H1 (cell line): ENCODE measurements around the gene PRSS8. TPM values are rescaled to one million over a fixed set of nuclear protein-coding genes. Genes with fewer than 3 reads are reported as not detected.

Source experiments
- CTCF ChIA-PET: fragments of 300-600 bp; sonication (Branson Sonifier 250); formaldehyde crosslinking; loops from one replicate; lab custom pipeline; 2021; ENCODE audit not compliant: partially characterized antibody; lab: Charles Lee
- POLR2A ChIA-PET: fragments of 300-600 bp; sonication (Branson Sonifier 250); formaldehyde crosslinking; loops from one replicate; lab custom pipeline; 2021; ENCODE audit warnings: inconsistent platforms; ENCODE audit not compliant: partially characterized antibody; lab: Charles Lee
- DNase-seq, 2 experiments: peaks; one replicate each; pipeline versions ENCODE4 v3.0.0 to v3.0.0-alpha.2; 2010 to 2022; ENCODE audit warnings: low spot score in 2 of 2, low read depth in 1 of 2, mixed read lengths in 1 of 2
- FAIRE-seq: peaks from 2 replicates; lab custom pipeline; 2011; peaks lifted over from hg19 to GRCh38; lab: Jason Lieb, UNC
- H2AFZ ChIP-seq: 2 replicates; pipeline ENCODE4 v1.8.1; 2012; ENCODE audit warnings: low read length, inconsistent platforms
- H2AK5ac ChIP-seq: 2 replicates; pipeline ENCODE4 v1.6.1; 2013; ENCODE audit warnings: low read depth, low read length
- H2BK120ac ChIP-seq: replicated peaks from 2 replicates; pipeline ENCODE3; 2013; ENCODE audit warnings: low read depth, low read length, inconsistent platforms
- H2BK12ac ChIP-seq: 2 replicates; pipeline ENCODE4 v1.6.1; 2013; ENCODE audit warnings: low read depth, low read length
- H2BK15ac ChIP-seq: 2 replicates; pipeline ENCODE4 v1.6.1; 2013; ENCODE audit warnings: low read length
- H2BK20ac ChIP-seq: 2 replicates; pipeline ENCODE4 v1.6.1; 2013; ENCODE audit warnings: low read length
- H2BK5ac ChIP-seq: 2 replicates; pipeline ENCODE4 v1.6.1; 2013; ENCODE audit warnings: low read depth, low read length
- H3K14ac ChIP-seq: 2 replicates; pipeline ENCODE4 v1.6.1; 2013; ENCODE audit warnings: inconsistent platforms; ENCODE audit not compliant: insufficient read length
- H3K18ac ChIP-seq: 2 replicates; pipeline ENCODE4 v1.6.1; 2013; ENCODE audit warnings: low read length; ENCODE audit errors: extremely low read depth
- H3K23ac ChIP-seq: 2 replicates; pipeline ENCODE4 v1.6.1; 2013; ENCODE audit warnings: inconsistent platforms; ENCODE audit not compliant: insufficient read length
- H3K23me2 ChIP-seq: 2 replicates; pipeline ENCODE4 v1.6.1; 2013; ENCODE audit warnings: low read depth, low read length
- H3K27ac ChIP-seq: 2 replicates; pipeline ENCODE4 v1.6.1; 2011; ENCODE audit warnings: low read depth, low read length, inconsistent platforms
- H3K27me3 ChIP-seq, 4 experiments: replicated peaks in 1 of 4; 1 replicate in 1 of 4; 2 replicates in 3 of 4; pipeline versions ENCODE4 v1.6.1 to v1.8.1; 2011 to 2013; ENCODE audit warnings: low read length in 3 of 4, mild to moderate bottlenecking in 3 of 4, inconsistent platforms in 2 of 4, mixed read lengths in 2 of 4, moderate library complexity in 1 of 4; ENCODE audit not compliant: control insufficient read depth in 3 of 4, insufficient read depth in 3 of 4; ENCODE audit errors: extremely low read depth in 1 of 4
- H3K36me3 ChIP-seq, 4 experiments: 2 replicates each; pipeline versions ENCODE4 v1.6.1 to v1.8.1; 2011 to 2013; ENCODE audit warnings: mild to moderate bottlenecking in 4 of 4, low read length in 3 of 4, moderate library complexity in 2 of 4, control low read depth in 1 of 4, inconsistent platforms in 1 of 4; ENCODE audit not compliant: insufficient read depth in 4 of 4, control insufficient read depth in 2 of 4
- H3K4ac ChIP-seq: replicated peaks from 2 replicates; pipeline ENCODE3; 2013; ENCODE audit warnings: low read length, low read depth, mixed read lengths, inconsistent platforms; ENCODE audit not compliant: insufficient read length
- H3K4me1 ChIP-seq, 4 experiments: replicated peaks in 1 of 4; 1 replicate in 1 of 4; 2 replicates in 3 of 4; pipeline versions ENCODE4 v1.6.1 to v1.8.1; 2011 to 2013; ENCODE audit warnings: low read length in 3 of 4, inconsistent platforms in 2 of 4, mixed read lengths in 1 of 4; ENCODE audit not compliant: insufficient read depth in 4 of 4, control insufficient read depth in 3 of 4
- H3K4me2 ChIP-seq, 2 experiments: 2 replicates each; pipeline versions ENCODE4 v1.6.1 to v1.8.1; 2011 to 2013; ENCODE audit warnings: low read depth in 2 of 2, low read length in 2 of 2, control low read depth in 1 of 2, inconsistent platforms in 1 of 2, mild to moderate bottlenecking in 1 of 2; ENCODE audit not compliant: insufficient read depth in 1 of 2
- H3K4me3 ChIP-seq, 4 experiments: fragments of 200-600, 300-600 bp in 1 of 4; sonication (generic), shearing (Covaris generic), sonication (Bioruptor Twin) in 1 of 4; 2 replicates each; pipeline versions ENCODE4 v1.5.1 to v1.8.1; 2011 to 2016; ENCODE audit warnings: low read length in 4 of 4, low read depth in 3 of 4, control low read depth in 2 of 4, inconsistent platforms in 2 of 4, mild to moderate bottlenecking in 2 of 4, mixed read lengths in 1 of 4, moderate library complexity in 1 of 4; ENCODE audit not compliant: insufficient read depth in 2 of 4; ENCODE audit errors: extremely low read depth in 1 of 4
- H3K56ac ChIP-seq: replicated peaks from 2 replicates; pipeline ENCODE3; 2013; ENCODE audit warnings: low read depth, mild to moderate bottlenecking, mixed read lengths, low read length, inconsistent platforms; ENCODE audit not compliant: insufficient read length
- H3K79me1 ChIP-seq: 2 replicates; pipeline ENCODE4 v1.6.1; 2013; ENCODE audit warnings: low read depth, low read length, control low read depth
- H3K79me2 ChIP-seq, 2 experiments: 2 replicates each; pipeline versions ENCODE4 v1.6.1 to v1.8.1; 2012 to 2013; ENCODE audit warnings: low read length in 2 of 2, mild to moderate bottlenecking in 2 of 2, inconsistent platforms in 1 of 2; ENCODE audit not compliant: insufficient read depth in 2 of 2, control insufficient read depth in 1 of 2
- H3K9ac ChIP-seq, 4 experiments: replicated peaks in 1 of 4; 1 replicate in 1 of 4; 2 replicates in 3 of 4; pipeline versions ENCODE4 v1.6.1 to v1.8.1; 2011 to 2013; ENCODE audit warnings: low read depth in 3 of 4, low read length in 3 of 4, control low read depth in 2 of 4, mild to moderate bottlenecking in 2 of 4, moderate library complexity in 2 of 4, inconsistent platforms in 1 of 4; ENCODE audit errors: extremely low read depth in 1 of 4
- H3K9me3 ChIP-seq, 2 experiments: 2 replicates each; pipeline versions ENCODE4 v1.6.1 to v1.8.1; 2012 to 2013; ENCODE audit warnings: mild to moderate bottlenecking in 2 of 2, moderate library complexity in 2 of 2, control low read depth in 1 of 2, inconsistent platforms in 1 of 2, low read depth in 1 of 2, low read length in 1 of 2, mixed read lengths in 1 of 2; ENCODE audit not compliant: insufficient read depth in 2 of 2
- H4K20me1 ChIP-seq, 2 experiments: replicated peaks in 1 of 2; 2 replicates each; pipeline versions ENCODE3 to v1.8.1; 2011 to 2013; ENCODE audit warnings: inconsistent platforms in 2 of 2, low read length in 2 of 2, mild to moderate bottlenecking in 1 of 2; ENCODE audit not compliant: insufficient read depth in 2 of 2, control insufficient read depth in 1 of 2
- H4K5ac ChIP-seq: 2 replicates; pipeline ENCODE4 v1.6.1; 2013; ENCODE audit warnings: low read length, low read depth, mixed read lengths, inconsistent platforms; ENCODE audit not compliant: insufficient read length
- H4K8ac ChIP-seq: 2 replicates; pipeline ENCODE4 v1.8.0; 2013; ENCODE audit warnings: mild to moderate bottlenecking, moderate library complexity, low read length, inconsistent platforms; ENCODE audit not compliant: insufficient read depth; ENCODE audit errors: extremely low read depth
- H4K91ac ChIP-seq: replicated peaks from 2 replicates; pipeline ENCODE3; 2013; ENCODE audit warnings: low read length, mixed read lengths, inconsistent platforms; ENCODE audit not compliant: insufficient read length
- BACH1 ChIP-seq: IDR thresholded peaks from 2 replicates; pipeline ENCODE4 v1.6.1; 2012; ENCODE audit warnings: low read length, improper control_type of control experiment
- BRCA1 ChIP-seq: IDR thresholded peaks from 2 replicates; pipeline ENCODE4 v1.6.1; 2012; ENCODE audit warnings: low read depth, low read length, improper control_type of control experiment
- CBX5 ChIP-seq: fragments of 300-800, 300-1000 bp; sonication (generic); IDR thresholded peaks from 2 replicates; pipeline ENCODE4 v1.7.1; 2016; ENCODE audit warnings: antibody characterized with exemption, low read length, low read depth
- CHD2 ChIP-seq: IDR thresholded peaks from 2 replicates; pipeline ENCODE4 v1.6.1; 2012; ENCODE audit warnings: low read length, improper control_type of control experiment
- CREB1 ChIP-seq: IDR thresholded peaks from 2 replicates; pipeline ENCODE4 v1.6.1; 2012; ENCODE audit warnings: inconsistent platforms
- EZH2 ChIP-seq: fragments of 200-600 bp; sonication (generic); IDR thresholded peaks from 2 replicates; pipeline ENCODE4 v1.7.1; 2012; ENCODE audit warnings: low read depth, mild to moderate bottlenecking, moderate library complexity, low read length, inconsistent platforms; ENCODE audit not compliant: severe bottlenecking
- HDAC2 ChIP-seq, 2 experiments: fragments of 300-600 bp in 1 of 2; sonication (generic) in 1 of 2; IDR thresholded peaks; 2 replicates each; pipeline ENCODE4 v1.6.1; 2011 to 2012; ENCODE audit warnings: low read depth in 2 of 2, low read length in 2 of 2, mild to moderate bottlenecking in 2 of 2, moderate library complexity in 2 of 2, borderline replicate concordance in 1 of 2, inconsistent platforms in 1 of 2
- MAX ChIP-seq: IDR thresholded peaks from 2 replicates; pipeline ENCODE4 v1.6.1; 2012; ENCODE audit warnings: inconsistent platforms
- POLR2A ChIP-seq, 2 experiments: IDR thresholded peaks; 1 replicate in 1 of 2; 2 replicates in 1 of 2; pipeline ENCODE4 v1.6.1; 2011; ENCODE audit warnings: low read depth in 2 of 2, low read length in 2 of 2, mild to moderate bottlenecking in 2 of 2; ENCODE audit errors: control extremely low read depth in 1 of 2
- POLR2AphosphoS5 ChIP-seq: IDR thresholded peaks from 2 replicates; pipeline ENCODE4 v1.6.1; 2011; ENCODE audit warnings: low read depth, low read length
- SIN3A ChIP-seq, 2 experiments: IDR thresholded peaks in 1 of 2; conservative IDR thresholded peaks in 1 of 2; 2 replicates each; pipeline ENCODE4 v1.6.1; 2011 to 2012; ENCODE audit warnings: low read length in 2 of 2, improper control_type of control experiment in 1 of 2, low read depth in 1 of 2, mild to moderate bottlenecking in 1 of 2
- SUZ12 ChIP-seq: fragments of 200-600 bp; sonication (generic); IDR thresholded peaks from 2 replicates; pipeline ENCODE4 v1.6.1; 2012; ENCODE audit warnings: mild to moderate bottlenecking, inconsistent platforms, low read length, moderate library complexity, mixed read lengths
- TAF1 ChIP-seq: IDR thresholded peaks from 2 replicates; pipeline ENCODE4 v1.6.1; 2011; ENCODE audit warnings: mild to moderate bottlenecking, low read depth, low read length
- YY1 ChIP-seq: IDR thresholded peaks from 2 replicates; pipeline ENCODE4 v1.6.1; 2011; ENCODE audit warnings: low read depth, mild to moderate bottlenecking, low read length
- whole genome bisulfite sequencing, 2 experiments: shearing (Covaris generic) in 1 of 2; methylation state at CpG; one replicate each; pipeline versions ENCODE4 v1.1.6 to v1.1.7; 2013 to 2015; ENCODE audit warnings: low lambda C conversion rate in 2 of 2, mixed read lengths in 2 of 2, inconsistent platforms in 1 of 2, low coverage in 1 of 2, missing lambda C conversion rate in 1 of 2; ENCODE audit not compliant: insufficient replicate concordance in 2 of 2, insufficient coverage in 1 of 2, insufficient read length in 1 of 2; ENCODE audit errors: extremely low coverage in 1 of 2, missing lambda C conversion rate in 1 of 2; 5-methylcytosine and 5-hydroxymethylcytosine counted together
- polyA plus RNA-seq, 7 experiments: library from polyadenylated mRNA; depleted of rRNA in 3 of 7; stranded (reverse) in 5 of 7; unstranded in 2 of 7; fragments of >200 nt in 5 of 7; fragments of 200-250 nt in 2 of 7; gene quantifications; 1 replicate in 5 of 7; 2 replicates in 1 of 7; 4 replicates in 1 of 7; pipeline versions ENCODE4 v1.2.1 to v1.2.3, GENCODE V29; 2011 to 2013; ENCODE audit warnings: missing spikeins in 2 of 7, mixed read lengths in 2 of 7
- total RNA-seq: library from RNA; stranded (reverse); fragmentation: NEBNext Ultra II Directional; extraction: Animal tissue kit (Norgen Biotek cat#: 25700); gene quantifications from 2 replicates; pipeline ENCODE4 v1.2.1, GENCODE V29; 2021

The PRSS8 gene
- total and polyA plus RNA-seq, 2 of the 8 experiments (the other 6 are each of a cell fraction or from before 2014, with no cell fraction given), result 87.7 to 273 TPM

GRCh38 chr16:31136287-31136662 is 748 bp upstream of the PRSS8 start:
- Histone ChIP-seq H3K4ac (peak overlapping the region; percentile 33), H3K9ac (no peak overlapping the region), H4K8ac (no peak overlapping the region), H4K20me1 (peaks cover 6 to 7% of the 10 kb centered on the region in 2 experiments), H3K9me3 (no peaks in the 10 kb centered on the region), H3K79me1 (peaks cover 9% of the 10 kb centered on the region), H3K56ac (no peak overlapping the region), H4K5ac (no peak overlapping the region), H3K23me2 (peaks cover 16% of the 10 kb centered on the region), H4K91ac (peak overlapping the region; percentile 25), H2AFZ (no peak overlapping the region), H3K79me2 (peaks cover 0 to 19% of the 10 kb centered on the region in 2 experiments; a peak in 2 of 4 replicates), H3K4me3 (no peak overlapping the region), H3K23ac (no peak overlapping the region), H2BK15ac (peak overlapping the region; percentile 100; the same call in 1 of the 2 replicates), H3K27ac (no peak overlapping the region), H2BK12ac (peak overlapping the region; percentile 100), H2AK5ac (peak overlapping the region; percentile 100; the same call in 1 of the 2 replicates), H3K36me3 (peaks cover 11 to 23% (median 13%) of the 10 kb centered on the region in 4 experiments), H3K18ac (no peak overlapping the region), H2BK120ac (peak overlapping the region; percentile 52), H3K4me1 (peaks cover 5 to 45% (median 35%) of the 10 kb centered on the region in 4 experiments), H2BK5ac (peak overlapping the region; percentile 97), H2BK20ac (peak overlapping the region; percentile 98; the same call in 1 of the 2 replicates), H3K27me3 (no peaks in the 10 kb centered on the region), H3K14ac (no peak overlapping the region), H3K4me2 (peak overlapping the region in 1 of 2 experiments; percentile 98; a peak in 1 of 4 replicates)
- no peak for FAIRE-seq
- DNase-seq, result no peak
- CTCF ChIA-PET, result interaction anchor here (0.6 to 2.6 kb wide), 6 partner anchors 8 to 201 kb away, joined by 3 to 10 read pairs (median 3); partner anchors contain the start of gene KAT8
- POLR2A ChIA-PET, result interaction anchor here (0.8 to 34.9 kb wide), 12 partner anchors 0 to 183 kb away, joined by 3 to 713 read pairs (median 6); partner anchors contain the start of genes BCKDK, FUS, HSD3B7 and KAT8
- 96% methylated on average over 6 of the region's 6 CpGs; no CpG with 5 or more reads in 1 of the 2 experiments for WGBS, 2 experiments
- TF ChIP-seq BRCA1 (no peak), YY1 (no peak), CHD2 (no peak), EZH2 (no peak), POLR2AphosphoS5 (no peak), TAF1 (no peak), SIN3A (conservative IDR thresholded peaks at IDR 0.05 in 1 of 2, IDR thresholded peaks at IDR 0.05 in 1 of 2; ENCODE audit: low read depth in 1 of 2, low read length in 2 of 2) (no peak), POLR2A (IDR thresholded peaks at IDR 0.05; ENCODE audit: control extremely low read depth in 1 of 2, low read depth in 2 of 2, low read length in 2 of 2) (no peak), CBX5 (no peak), SUZ12 (no peak), CREB1 (no peak), HDAC2 (IDR thresholded peaks at IDR 0.05; ENCODE audit: borderline replicate concordance in 1 of 2, low read depth in 2 of 2, low read length in 2 of 2) (no peak), MAX (no peak), BACH1 (no peak)
